Activated CD4-positive, alpha-beta T cell treated with anti-CD3 and anti-CD28 coated beads, Interleukin-2, Interleukin-6, amounts not matched to agents 100 ng/mL and 50 ng/mL, durations not matched to agents 16 hours and 8 hours (primary cell): ENCODE data around the gene LGALS14.
"Not testable (repeated sequence)": the region's sequence is repeated elsewhere in the genome, so short reads cannot be mapped to it uniquely, and the experiment has no call there.

ENCODE experiments used
- DNase-seq: peaks from one replicate; pipeline ENCODE4 v3.0.0-alpha.2; 2020

Gene LGALS14

DNA sequence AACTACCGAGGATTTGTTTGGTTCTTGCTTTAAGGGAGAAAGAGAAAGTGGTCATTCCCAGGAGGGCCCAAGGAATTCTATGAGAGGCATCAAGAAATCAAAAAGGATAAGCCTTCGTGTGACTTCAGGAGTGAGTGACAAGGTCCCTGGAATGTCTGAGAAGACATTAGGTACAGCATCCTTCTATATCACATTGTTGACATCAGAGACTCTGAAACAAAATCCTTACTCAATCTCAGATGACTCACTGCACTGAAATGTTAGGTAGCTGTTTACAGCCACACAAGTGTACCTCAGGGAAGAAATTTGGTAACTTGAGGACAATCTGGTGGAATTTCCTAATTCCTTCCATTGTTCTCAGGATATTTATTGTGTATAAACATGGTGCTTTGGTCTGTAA lies 7.9 kb upstream of the LGALS14 start:
- no peak for DNase-seq

DNA sequence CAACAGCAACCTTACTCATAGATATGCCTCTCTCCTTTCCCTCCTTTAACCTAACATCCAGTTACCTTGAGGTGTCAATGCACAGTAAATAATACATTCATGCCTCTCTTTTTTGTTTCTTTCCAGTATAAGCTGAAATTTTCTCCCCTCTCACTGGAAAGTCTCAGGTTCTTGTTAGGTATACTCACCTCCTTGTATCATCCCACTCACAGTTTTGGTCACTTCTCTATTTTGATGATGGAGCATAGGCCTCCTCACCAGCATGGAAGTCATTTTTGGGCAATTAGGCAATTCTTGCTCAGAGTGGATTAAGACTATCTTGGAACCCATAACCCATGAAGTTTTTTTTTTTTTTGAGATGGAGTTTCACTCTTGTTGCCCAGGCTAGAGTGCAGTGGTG lies 5.7 kb upstream of the LGALS14 start:
- DNase-seq, result no peak

DNA sequence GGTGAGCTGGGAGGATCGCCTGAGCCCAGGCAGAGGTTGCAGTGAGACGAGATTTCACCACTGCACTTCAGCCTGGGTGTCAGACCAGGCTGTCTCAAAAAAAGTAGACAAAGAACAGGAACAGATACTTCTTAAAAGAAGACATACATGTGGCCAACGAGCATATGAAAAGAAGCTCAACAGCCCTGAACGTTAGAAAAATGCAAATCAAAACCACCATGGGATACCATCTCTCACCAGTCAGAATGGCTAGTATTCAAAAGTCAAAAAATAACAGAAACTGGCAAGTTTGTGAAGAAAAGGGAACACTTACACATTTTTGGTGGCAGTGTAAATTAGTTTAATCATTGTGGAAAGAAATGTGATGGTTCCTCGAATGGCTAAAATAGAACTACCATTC lies 3.0 kb upstream of the LGALS14 start:
- no peak for DNase-seq

DNA sequence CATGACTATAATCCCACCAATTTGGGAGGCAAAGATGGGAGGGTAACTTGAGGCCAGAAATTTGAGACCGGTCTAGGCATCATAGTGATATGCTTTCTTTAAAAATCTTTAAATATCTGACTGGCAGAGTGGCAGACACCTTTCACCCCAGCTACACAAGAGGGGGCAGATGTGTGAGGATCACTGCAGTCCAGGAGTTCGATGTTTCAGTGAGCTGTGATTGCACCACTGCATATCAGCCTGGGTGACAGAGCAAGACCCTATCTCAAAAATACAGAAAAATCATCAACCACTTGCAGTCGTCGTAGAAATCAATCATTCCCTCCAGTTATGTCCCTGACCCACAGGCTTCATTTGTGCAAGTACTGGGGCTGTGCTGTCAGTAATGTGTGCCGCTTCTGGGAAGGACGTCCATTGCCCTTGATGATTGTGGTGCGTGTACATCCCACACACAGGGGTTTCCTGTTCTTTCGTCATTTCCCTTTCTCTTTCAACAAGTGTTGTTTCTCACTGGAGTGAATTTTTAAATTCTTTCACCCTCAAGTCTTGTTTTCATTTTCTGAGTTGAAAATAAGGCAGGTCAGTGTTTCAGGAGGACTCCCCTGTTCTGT lies 1.4 kb downstream of the LGALS14 start:
- peak; percentile 36 for DNase-seq

DNA sequence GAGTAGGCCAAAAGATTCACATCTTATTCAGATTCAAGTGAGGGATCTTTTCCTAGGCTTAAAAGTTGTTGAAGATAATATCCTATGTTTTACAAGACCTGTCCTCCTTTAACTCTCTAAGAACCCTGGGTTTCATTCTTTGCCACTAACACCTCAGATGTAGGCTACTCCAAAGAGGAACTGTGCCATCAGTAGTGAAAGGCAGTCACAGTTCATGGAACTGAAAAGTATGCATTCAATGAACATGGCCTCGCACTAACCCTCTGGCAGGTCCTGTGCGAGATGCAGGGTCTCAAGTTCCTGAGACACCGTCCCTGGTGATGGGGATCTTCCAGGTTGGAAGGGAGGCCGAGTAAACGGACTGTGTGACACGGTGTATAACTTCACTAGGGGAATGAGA lies 4.3 kb downstream of the LGALS14 start:
- no peak for DNase-seq

DNA sequence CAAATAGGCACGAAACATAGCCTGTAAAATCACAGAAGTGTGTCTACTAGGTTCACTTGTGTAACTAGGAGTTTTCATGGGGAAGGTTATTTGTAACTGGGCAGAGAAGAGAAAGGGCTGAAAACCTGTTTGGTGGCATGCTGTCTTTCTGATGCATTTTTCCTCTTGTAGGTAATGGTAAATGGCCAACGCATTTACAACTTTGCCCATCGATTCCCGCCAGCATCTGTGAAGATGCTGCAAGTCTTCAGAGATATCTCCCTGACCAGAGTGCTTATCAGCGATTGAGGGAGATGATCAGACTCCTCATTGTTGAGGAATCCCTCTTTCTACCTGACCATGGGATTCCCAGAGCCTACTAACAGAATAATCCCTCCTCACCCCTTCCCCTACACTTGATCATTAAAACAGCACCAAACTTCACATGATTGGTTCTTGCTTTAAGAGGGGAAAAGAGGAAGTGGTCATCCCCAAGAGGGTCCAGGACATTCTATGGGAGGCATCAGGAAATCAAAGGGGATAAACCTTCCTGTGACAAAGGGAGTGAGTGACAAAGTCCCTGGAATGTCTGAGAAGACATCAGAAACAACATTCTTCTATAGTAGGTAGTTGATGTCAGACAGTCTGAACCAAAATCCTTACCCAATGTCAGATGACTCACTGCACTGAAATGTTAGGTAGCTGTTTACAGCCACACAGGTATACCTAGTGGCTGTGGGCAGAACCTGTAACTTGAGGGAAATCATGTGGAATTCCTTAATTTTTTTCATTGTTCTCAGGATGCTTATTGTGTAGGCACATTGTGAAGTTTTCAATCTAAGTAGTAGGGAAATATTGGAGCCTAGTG lies 5.0 kb downstream of the LGALS14 start:
- no peak for DNase-seq

DNA sequence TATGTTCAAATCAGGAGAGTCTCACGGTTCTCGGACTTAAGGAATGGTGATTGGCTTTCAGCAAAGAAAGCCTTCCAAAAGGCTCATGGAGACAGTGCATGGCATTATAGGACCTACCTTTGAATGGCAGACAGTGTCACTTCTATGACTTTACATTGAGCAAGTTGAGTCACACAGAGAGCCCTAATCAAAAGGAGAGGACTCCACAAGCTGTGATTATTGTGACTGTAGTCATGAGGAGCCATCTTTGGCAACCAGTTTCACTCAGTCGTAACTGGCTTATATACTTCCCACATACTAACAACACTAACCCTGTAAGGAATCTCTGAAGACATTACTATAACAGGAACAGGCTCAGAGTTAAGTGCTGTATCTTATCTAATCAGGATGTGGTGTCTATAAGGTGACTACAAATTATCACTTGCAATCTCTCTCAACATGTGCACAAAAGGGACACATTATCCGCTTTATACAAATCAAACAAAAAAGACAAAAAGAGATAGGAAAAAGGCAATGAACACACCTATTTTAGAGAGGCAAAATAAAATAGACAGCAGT lies 6.1 kb downstream of the LGALS14 start:
- DNase-seq, result no peak

DNA sequence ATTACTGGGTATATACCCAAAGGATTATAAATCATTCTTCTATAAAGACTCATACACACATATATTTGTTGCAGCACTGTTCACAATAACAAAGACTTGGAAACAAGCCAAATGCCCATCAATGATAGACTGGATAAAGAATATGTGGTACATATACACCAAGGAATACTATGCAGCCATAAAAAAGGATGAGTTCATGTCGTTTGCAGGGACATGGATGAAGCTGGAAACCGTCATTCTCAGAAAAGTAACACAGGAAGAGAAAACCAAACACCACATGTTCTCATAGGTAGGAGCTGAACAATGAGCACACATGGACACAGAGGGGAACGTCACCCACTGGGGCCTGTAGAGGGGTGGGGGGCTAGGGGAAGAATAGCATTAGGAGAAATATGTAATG lies 15.9 kb downstream of the LGALS14 start:
- not testable (repeated sequence) for DNase-seq

DNA sequence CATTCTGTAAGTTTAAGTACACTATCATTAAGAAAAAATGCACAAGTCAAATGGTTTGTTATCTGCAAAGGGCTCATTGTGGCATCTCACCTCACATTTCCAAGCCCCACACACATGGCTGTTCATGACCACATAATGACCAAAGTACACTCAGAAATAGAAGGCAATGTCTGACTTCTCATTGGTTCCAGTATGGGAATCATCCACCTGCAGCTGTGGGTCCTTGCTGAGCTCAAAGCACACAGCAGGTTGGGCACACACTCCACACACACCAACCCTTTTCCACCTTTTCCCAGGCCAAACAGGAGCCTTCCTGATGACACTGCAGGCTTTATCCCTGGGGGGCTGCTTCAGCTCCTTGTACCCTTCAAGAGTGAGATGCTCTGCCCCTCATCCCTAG lies 21.7 kb downstream of the LGALS14 start:
- DNase-seq, result no peak

DNA sequence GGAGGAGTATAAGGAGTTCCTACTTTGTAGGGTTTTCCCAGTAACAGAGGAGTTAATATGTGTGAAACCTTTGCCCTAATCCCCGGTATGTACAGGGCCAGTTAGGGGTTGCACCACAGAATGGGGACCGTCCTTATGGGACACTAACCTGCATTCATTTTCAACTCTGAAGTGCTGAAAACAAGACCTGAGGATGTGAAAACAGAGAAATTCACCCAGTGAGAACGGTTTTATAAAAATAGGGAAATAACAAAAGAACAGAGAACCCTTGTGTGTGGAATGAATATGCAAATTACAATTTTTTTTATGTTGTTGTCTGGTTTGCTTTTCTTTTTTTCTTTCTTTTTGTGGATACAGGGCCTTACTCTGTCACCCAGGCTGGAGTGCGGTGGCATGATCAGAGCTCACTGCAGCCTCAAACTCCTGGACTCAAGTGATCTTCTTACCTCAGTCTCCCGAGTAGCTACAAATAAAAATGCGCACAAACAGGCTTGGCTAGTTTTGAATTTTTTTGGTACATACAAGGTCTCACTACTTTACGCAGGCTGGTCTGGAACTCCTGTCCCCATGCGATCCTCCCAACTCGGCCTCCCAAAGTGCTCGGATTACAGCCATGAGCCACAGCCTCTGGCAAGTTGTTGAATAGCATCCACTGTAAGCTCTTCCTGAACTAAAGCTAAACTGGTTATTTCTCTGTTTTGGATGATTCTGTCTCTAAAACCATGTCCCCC lies 23.0 kb downstream of the LGALS14 start:
- no peak for DNase-seq

DNA sequence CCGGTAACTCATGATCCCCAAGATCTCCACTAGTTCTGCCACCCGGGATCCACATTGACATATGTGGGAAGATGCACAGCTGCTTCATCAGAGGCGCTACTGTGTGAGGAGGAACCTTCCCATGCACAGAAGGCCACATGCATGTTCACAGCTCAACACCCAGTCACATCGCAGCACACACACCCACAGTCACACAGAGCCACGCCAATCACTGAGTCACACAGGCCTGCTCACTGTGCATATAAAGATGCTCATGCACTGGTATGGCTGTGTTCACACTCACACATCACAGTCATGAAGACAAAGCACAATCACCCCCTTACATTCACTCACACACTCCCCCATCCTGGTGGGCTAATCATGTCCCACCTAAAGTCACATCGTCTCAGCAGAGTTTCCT lies 23.8 kb downstream of the LGALS14 start:
- no peak for DNase-seq

DNA sequence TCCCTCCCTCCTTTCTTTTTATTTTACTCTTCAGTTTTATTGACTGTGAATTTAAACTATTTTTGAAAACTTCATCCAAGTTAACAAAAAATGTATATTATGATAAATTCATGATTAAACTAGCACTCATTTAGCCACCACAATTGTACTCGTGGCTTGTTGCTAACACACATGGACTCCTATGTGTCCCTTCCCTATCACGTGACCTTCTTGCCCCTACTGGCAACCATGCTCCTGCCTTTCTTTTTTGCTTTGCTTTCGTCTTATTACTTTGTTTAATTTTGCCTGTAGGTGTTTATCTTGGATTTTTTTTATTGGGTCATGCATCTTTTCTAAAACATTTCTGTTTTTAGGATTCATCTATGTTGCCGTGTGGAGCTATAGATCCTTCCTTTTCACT lies 25.3 kb downstream of the LGALS14 start:
- DNase-seq, result no peak

DNA sequence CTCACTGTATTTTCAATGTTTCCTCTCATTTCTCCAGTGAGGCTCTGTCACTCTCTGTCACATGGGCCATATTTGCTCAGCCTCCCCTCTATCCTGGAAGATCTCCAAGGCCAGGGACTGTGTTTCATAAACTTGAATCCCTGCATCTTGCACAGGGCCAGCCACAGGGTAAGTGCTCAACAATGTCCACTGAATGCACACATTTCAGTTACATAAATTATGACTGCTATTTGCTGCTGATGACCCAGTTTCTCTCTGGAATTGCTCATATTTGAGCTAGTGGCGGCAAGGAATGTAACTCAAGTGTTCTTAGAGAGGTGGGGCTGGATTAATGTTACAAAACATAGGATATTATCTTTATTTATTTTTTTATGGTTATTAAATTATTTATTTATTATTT lies 27.4 kb downstream of the LGALS14 start:
- no peak for DNase-seq

DNA sequence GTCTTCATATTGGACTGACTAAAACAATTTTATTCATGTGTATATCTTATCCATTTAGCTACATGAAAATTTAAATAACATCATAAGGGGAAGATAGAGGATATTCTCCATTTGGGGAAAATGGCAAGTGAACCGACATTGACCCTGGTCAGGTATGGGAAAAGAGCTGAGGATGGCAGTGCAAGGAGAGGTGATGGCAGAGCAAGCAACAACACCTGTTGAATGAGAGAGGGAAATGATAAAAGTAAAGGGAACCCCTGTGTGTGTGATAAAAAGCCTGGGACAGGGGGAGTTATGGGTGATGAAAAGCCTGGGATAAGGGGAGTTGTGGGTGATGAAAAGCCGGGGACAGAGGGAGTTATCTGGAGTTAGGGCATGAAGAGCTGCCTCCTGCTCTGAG lies 29.6 kb downstream of the LGALS14 start:
- no peak for DNase-seq

DNA sequence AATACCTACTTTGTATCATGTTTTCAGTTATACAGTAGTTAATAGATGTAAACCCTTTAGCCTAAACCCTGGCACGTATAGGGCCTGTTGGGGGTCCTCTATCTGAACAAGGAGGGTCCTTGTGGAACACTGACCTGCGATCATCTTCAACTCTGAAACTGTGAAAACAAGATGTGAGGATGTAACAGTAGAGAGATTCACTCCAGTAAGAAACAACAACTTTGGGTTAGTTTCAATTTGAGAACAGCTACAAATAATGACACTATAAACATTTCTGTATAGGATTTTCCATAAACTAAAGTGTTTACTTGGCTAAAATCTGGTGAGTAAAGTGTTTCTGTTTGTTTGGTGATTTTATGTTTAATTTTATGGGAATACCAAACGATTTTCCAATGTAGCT lies 31.4 kb downstream of the LGALS14 start:
- no peak for DNase-seq

DNA sequence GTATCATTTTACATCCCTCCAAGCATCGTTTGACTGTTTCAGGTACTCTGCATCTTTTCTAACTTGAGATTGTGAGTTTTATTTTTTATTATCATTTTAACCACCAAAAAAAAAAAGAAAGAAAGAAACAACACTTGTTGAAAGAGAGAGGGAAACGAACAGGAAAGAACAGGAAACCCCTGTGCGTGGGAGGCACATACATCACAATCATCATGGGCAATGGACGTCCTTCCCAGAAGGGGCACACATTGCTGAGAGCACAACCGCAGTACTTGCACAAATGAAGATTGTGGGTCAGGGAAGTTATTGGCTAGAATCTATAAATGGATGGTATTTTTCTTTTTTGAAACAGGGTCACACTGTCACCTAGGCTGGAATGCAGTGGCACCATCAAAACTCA lies 31.8 kb downstream of the LGALS14 start:
- no peak for DNase-seq

DNA sequence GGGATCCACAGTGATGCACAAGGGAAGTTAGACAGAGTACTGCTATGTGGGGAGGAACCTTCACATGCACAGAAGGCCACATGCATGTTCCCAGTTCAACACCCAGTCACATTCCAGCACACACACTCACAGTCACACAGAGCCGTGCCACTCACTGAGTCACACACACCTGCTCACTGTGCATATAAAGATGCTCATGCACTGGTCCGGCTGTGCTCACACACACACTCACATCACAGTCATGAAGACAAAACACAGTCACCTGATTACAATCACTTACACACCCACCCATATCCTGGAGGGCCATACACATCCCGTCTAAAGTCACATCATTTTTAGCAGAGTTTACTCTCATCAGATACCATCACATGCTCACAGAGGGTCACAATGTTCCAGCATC lies 33.1 kb downstream of the LGALS14 start:
- DNase-seq, result no peak

DNA sequence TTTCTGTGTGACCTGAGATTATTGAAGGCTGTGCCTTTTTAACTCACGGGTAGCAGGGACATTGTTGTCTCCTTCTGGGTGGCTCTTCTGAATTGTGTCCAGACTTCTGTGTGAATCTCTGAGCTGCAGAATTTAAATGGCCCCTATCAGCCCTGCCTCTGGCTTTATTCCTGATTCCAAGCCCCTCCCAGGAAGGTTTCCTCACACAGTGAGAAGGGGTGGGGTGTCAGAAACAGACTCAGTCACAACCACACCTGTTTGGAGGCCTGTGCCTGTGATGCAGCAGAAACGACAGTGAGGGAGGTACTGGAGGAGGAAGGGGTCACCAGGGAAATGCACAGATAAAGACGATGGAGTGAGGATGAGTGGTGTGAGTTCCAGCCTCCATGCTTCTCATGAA lies 33.6 kb downstream of the LGALS14 start, which contains the start of gene CLC:
Gene CLC (minus strand): TSS at position 139 of the 400 bp plus-strand sequence. CDS start 77 bp downstream, at position 62.
- DNase-seq, result no peak

DNA sequence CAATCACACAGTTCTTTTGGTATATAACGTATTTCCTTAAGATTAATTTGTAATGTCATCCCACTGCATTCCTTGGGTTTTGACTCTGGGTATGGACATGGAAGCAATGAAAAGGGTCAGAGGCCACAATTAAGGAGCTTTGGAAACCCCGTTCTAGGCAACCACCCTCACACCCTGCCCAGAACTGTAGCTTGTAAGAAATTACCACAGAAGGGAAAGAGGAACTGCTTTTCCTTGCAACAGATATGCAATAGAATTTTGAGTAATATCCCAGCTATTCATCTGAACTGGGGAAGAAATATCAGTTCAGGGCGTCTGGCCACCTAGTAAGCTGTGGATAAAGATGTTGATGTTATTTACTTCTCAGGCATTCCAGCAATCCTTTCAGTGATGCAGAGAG lies 34.5 kb downstream of the LGALS14 start:
- DNase-seq, result no peak

DNA sequence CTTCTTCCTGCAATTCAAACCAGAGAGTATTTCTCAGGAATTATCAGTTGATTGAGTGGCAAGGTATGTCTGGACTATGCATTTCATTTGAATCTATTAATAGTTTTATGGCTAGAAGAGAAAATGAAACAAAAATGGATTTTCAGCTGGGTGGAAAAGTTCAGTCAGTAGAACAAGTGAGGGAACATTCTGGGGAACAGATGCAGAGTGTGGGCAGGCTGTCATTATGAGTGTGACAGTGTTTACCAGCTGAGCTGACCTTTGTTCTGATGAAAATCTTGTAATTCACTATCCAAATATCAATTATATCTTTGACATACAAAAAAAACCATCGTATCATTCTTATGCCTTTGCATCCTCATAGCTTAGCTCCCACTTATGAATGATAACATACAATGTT lies 36.1 kb downstream of the LGALS14 start:
- DNase-seq, result no peak

DNA sequence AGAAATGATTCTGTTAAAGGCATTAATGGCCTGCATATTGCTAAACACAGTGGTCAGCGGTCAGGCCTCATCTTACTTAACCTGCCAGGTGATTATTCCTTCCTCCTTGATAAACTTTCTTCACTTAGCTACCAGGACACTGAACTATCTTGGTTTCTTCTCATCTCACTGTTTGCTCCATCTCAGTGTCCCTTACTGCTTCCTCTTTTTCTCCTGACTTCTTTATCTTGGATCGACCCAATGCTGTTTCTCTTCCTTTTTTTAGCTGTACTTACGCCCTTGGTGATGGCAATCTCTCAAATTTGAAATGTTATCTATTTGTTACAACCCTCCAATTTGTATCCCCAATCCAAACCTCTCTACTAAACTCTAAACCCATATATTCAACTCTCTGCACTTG lies 41.4 kb downstream of the LGALS14 start:
- DNase-seq, result no peak

DNA sequence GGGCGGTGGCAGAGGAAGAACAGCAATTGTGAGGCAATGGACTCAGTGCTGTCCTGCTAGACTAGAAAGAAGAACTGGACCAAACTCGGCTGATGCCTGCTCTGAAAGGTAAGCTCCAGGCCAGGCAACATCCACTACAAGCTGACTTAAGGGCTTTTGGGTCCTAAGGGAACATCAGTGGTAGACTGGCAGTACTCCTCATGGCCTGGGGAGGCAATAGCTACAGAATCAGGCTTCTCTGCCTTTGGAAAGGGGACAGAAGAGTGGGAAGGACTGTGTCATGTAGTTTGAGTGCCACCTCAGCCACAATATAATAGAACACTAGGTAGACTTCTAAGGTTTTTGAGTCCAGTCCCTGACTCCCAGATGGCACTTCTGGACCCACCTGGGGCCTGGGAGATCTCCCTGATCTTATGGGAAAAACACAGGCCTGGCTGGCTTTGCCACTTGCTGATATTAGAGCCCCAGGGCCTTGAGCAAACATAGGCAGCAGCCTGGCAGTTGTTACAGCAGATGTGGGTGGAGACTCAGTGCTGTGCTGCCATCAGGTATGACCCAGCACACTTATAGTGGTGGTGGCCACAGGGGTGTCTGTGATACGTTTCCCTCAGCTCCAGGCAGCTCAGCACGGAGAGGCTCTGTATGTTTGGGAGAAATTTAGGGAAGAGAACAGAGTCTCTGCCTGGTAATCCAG lies 42.7 kb downstream of the LGALS14 start:
- no peak for DNase-seq

DNA sequence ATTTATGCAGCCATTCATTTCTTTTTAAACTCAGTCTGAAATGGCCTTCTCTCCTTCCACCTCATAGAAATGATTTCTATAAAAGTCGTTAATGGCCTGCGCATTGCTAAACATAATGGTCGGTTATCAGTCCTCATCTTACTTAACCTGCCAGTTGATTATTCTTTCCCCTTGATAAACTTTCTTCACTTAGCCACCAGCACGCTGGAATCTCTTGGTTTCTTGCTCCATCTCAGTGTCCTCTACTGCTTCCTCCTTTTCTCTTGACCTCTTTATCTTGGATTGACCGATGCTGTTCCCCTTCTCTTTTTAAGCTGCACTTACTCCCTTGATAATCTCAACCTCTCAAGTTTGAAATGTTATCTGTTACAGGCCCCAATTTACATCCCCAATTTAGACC lies 45.7 kb downstream of the LGALS14 start:
- DNase-seq, result no peak
